GM19467 (cell line): Measurements from ENCODE around the gene ZNF23.

Experiments used
- ATAC-seq: cut with Tn5 transposase; IDR thresholded peaks from one replicate; pipeline ENCODE4 v1.9.1; 2021; ENCODE audit warnings: mild to moderate bottlenecking, moderate library complexity; ENCODE audit not compliant: unreplicated experiment

ZNF23 gene

GRCh38 chr16:71472051-71472450 is 10.0 kb upstream of the ZNF23 start:
- no peak for ATAC-seq

- no peak for ATAC-seq
Observed at GRCh38 chr16:71467810-71468209, 5.8 kb upstream of the ZNF23 start.

GRCh38 chr16:71464231-71464630 is 2.2 kb upstream of the ZNF23 start:
- ATAC-seq = no peak

DNA sequence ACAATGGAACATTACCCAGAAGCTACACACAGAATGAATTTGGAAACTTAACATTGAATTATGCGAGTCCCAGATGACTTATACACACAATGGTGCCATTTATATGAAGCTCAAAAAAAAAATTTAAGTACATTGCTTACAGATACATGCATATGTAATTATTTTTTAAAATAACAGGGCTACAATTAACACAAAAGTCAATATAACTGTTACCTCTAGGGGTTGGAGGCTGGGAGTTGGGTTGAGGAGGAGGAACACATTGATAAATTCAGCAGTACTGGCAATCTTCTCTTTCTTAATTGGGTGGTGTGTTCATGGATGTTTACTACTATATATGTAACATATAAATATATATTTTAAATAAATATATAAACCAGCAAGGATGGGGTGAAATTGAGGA is 1.1 kb downstream of the ZNF23 start:
- ATAC-seq = no peak

GRCh38 chr16:71460236-71460635 is 1.8 kb downstream of the ZNF23 start:
- no peak for ATAC-seq

GRCh38 chr16:71459510-71459909 is 2.5 kb downstream of the ZNF23 start:
- no peak for ATAC-seq

- no peak for ATAC-seq
Observed at GRCh38 chr16:71456801-71457200, 5.2 kb downstream of the ZNF23 start.

DNA sequence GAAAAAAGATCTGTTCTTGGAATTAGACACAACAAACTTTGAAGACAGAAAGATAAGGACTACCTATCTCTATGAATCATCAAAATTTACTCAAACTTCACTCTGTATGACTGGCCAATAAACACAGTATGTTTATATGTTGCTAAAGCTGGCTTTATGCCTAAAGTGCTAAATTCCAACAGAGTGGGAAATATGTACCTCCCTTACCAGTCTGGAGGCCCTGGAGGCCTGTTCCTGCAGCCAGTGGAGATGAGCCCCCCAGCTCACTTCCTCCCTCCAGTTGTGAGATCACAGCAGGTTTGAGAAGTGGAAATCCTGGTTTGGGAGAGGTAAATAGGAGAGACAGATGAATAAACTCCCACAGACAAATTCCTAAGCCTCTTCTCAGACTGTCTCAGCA is 9.0 kb downstream of the ZNF23 start:
- no peak for ATAC-seq

GRCh38 chr16:71449020-71449419 is 13.0 kb downstream of the ZNF23 start:
- ATAC-seq = no peak

DNA sequence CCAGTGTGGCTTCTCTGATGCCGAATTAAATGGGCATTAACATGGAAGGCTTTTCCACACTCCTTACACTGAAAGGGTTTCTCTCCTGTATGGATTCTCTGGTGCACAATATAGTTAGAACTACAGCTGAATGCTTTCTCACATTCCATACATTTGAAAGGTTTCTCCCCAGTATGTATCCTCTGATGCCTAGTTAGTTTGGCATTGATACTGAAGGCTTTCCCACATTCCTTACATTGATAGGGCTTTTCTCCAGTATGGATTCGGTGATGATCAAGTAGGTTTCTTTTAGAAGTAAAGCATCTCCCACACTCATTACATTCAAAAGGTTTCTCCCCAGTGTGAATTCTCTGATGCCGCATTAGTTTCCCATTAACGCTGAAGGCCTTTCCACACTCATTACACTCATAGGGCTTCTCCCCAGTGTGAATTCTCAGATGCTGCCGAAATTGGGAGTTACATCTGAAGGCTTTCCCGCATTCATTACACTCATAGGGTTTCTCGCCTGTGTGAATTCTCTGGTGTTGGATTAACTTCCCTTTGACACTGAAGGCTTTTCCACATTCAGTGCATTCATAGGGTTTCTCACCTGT is 13.7 kb downstream of the ZNF23 start:
- ATAC-seq = no peak

DNA sequence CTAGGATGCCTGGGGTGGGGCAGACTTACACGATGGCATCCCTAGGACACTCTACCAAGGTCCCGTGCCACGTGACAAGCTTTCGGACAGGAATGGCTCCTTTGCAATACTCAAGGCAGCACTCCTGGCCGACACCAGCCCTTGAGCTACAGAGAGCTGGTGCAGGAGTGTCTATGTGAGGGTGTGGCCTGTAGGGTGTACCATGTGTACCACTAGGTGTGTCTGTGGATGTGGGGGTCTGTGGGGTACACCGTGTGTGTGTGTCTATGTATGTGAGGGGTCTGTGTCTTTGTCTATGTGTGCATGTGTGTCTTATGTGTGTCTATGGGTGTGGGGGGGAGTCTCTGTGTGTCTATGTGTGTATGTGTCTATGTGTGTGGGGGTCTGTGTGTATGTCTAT is 18.3 kb downstream of the ZNF23 start:
- no peak for ATAC-seq

DNA sequence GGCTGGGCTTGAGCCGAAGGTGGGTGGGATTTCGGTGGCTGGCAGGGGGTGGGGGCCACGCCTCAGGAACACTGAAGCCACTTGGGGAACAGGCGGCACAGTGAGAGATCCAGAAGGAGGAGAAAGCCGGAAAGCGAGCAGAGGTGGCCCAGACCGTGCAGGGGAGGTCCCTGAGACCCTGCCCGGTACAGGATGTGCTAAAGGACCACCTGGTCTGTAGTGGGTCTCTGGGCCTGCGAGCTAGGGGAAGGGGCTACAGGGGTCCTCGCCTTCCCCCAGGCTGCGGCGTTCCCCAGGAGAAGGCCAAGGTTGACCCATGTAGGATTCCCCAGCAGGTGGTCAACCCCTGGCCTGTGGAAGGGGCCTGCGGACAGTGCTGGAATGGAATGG is 20.0 kb downstream of the ZNF23 start, which contains the start of gene TLE7:
TSS of gene TLE7 (minus strand) at position 4 of the 390 bp plus-strand sequence. CDS start 8,730 bp downstream, outside the sequence.
- no peak for ATAC-seq

GRCh38 chr16:71441348-71442050 is 20.5 kb downstream of the ZNF23 start:
- ATAC-seq = no peak

- no peak for ATAC-seq
Observed at GRCh38 chr16:71440669-71441347, 21.2 kb downstream of the ZNF23 start.

DNA sequence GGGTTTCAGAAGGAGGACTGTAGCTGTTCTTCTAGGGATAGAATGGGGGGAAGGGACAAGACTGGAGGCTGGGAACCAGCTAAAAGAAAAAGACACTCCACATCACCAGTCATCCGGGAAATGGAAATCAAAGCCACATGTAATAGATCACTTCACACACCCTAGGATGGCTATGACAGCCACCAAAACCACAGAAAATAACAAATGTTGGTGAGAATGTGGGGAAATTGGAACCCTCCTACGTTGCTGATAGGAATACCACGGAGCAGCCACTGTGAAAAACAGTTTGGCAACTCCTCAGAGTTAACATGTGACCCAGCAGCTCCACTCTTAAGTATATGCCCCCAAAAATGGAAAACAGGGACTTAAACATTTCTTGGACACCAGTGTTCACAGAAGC is 22.5 kb downstream of the ZNF23 start:
- no peak for ATAC-seq

DNA sequence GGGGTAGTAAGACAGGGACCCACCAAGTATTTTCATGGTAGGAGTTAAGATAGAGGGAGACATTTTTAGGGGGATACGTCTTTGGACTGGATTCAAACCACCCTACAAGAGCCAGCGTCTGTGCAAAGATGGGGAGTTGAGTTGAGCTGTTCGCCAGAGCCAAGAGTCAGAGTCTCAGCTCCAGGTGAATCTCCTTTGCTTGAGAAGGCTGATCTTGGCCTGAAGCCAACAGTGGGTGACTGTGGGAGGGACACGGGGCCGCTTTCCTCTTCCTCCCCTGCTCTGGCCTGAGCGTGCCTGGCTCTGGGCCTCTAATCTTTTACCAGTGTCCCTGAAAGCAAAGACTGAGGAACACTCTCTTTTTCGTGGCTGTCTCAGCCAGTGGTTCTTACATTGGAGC is 25.6 kb downstream of the ZNF23 start:
- no peak for ATAC-seq

GRCh38 chr16:71432906-71433305 is 29.1 kb downstream of the ZNF23 start:
- no peak for ATAC-seq

DNA sequence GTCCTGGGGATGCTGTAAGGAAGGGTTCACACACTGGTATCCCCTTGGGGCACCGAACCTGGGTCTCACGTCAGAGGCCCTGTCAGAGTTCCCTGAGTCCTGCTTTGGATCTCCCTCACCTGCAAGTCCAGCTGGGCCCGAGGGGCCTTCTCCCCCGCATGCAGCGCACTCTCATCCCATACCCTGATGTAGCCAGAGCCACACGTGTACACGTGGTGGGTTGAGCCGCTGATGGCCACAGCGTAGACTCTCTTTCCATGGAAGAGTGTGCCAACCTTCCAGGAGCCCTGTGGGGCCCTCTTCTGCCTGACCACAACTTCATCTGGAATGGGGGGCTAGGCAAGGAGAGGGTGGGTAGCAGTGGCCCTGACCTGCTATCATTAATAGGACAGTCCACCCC is 30.1 kb downstream of the ZNF23 start:
- ATAC-seq = no peak

- ATAC-seq = no peak
Observed at GRCh38 chr16:71431176-71431575, 30.9 kb downstream of the ZNF23 start.

GRCh38 chr16:71430744-71431143 is 31.3 kb downstream of the ZNF23 start:
- ATAC-seq = no peak

GRCh38 chr16:71429581-71429980 is 32.5 kb downstream of the ZNF23 start:
- ATAC-seq = no peak

DNA sequence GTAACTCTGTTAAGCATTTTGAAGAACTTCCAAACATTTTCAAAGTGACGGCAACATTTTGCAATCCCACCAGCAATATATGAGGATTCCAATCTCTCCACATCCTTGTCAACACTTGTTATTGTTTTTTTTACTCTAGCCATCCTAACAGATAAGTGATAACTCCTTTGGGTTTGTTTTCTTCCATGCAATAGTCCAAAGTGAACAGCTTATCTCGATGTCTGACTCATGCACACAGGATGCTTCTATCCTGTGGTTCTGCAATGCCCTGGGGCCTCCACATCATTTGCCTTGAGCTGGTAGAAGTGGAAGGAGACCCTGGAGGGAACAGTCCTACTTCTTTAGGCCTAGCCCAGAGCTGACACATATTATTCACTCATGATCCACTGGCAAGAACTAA is 33.2 kb downstream of the ZNF23 start:
- ATAC-seq = no peak
